Stimulated activated CD4-positive, alpha-beta T cell treated with anti-CD3 and anti-CD28 coated beads, Interleukin-2, amount 100 ng/mL, for 48 hours (primary cell): ENCODE data around the gene OTP.

Source experiments
- DNase-seq, 2 donors: peaks; one replicate each; pipeline ENCODE4 v3.0.0-alpha.2; 2020

Gene OTP

DNA sequence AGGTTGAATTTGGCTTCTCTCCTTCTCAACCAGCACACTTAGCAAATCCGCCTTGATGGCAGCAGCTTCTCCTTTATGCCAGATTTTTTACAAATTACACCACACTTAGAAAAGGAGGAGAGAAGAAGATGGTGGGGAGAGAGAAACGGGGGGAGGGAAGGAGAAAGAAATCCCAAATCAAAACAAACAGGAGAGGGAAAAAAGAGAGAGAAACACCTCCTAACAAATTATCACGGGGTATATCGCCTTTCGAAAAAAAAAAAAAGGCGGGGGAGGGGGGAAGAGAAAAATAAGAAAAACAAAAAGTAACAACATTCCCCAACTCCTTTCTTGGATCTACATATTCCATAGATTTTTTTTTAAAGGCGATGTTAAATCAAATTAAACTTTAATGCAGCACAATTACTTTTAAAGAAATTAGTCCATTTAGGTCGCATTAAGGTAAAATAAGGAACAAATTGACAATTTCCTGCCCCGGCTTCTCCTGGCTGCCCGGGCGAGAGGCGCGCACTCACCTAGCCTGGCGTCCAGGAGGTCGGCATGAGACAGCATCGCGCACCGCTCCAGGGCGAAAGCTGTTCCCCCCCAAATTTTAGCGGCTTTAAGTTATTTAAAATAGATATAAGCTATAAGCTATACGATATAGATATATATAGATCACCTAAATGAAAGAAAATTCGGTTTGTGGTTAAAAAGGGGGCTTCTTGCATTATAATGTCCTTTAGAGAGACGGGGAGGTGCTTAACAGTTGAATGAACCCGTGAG lies at the start of gene OTP:
OTP (minus strand) TSS at position 716 of the 765 bp plus-strand sequence; CDS start at position 552, 164 bp downstream.
- no peak for DNase-seq

DNA sequence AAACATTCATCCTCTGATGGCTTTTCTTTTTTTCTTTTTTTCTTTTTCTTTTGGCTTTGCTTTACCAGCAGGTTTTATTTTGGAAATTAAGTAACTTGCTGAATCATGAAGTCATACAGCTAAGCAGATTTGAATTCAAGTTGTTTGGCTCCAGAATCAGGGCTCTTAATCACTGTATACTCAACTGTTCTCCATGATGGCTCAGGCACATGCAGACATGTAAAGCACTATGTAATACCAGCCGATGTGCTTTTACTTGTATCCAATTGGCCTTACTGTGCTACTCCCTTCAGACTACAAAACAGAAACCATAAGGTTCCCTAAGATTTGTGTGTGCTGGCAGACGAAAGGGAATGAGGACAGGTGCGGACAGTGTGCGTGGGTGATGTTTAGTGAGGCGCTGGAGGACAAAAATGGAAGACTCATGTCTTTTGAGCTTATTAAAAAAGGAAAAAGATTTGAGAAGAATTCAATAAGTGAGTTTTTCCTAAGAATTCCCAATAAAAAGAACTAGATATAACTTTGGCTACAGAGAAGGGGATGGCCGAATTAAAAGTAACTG lies 44.7 kb upstream of the OTP start:
- DNase-seq: no peak

DNA sequence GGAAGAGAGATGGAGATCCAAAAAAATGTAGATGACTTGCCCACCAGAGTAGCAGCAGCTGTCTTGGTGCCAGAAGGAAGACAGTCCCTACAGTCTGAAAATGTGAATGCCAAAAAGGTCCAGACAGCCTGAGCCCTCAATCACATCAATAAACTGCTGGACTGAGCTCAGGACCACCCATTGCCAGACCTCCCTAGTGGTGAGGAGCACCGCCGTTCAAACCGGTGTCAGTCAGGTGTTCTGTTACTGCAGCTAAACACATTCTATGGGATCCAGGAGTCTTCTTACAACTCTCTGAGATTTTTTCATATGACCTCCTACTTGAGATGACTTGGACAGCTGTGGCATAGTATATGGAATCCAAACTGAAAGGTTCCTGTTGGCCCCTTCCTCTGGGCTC lies 32.0 kb upstream of the OTP start:
- no peak for DNase-seq

DNA sequence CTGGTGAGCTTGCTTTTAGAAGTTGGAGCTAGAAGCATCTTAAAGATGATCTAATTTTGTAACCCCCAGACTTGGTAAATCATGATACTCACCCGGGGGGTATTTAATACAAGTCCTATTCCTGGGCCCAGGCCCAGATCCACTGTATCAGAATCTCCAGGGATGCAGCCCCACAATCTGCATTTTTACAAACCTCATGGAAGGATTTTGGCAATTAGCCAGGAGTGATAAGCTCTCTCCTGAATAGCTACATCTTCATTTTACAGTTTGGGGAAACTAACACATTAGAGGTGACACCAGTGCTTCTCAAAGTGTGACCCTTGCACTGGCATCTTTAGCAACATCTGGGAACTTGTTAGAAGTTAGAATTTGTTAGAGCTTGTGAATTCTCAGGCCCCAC lies 31.2 kb upstream of the OTP start:
- no peak for DNase-seq

DNA sequence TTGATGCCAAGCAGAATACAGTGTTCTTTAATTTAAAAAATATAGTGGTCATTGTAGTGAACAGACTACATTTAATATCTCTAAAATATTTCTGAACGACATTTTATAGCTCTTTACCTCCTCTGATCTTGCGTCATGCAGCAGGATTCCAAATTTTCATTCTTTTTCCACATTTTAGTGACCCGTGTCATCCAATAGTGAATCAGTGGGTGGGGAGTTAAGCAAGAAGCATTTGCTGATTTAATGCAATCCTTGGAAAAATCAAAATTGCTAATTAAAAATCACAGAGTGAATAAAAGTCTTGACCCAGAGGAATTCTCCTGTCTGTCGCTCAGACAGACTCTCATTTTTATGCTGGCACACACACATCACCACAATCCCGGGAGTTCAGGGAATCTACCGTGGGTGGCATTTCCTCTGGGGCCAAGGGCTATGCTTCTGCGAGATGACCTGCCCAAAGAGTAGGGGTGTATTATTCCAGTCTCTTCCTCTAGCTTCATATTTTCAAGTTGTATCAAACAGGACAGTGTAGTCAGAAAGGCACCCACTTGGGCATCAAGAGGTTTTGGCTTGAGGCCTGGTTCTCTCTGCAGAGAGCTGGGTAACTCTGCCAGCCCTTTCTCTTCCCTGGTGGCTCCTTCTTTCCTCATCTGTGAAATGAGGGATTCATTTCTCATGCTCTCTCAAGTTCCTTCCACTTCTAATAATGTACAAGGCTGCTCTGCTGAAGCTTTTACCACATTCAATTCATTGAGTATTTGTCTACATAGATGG lies 24.8 kb upstream of the OTP start:
- DNase-seq: no peak

DNA sequence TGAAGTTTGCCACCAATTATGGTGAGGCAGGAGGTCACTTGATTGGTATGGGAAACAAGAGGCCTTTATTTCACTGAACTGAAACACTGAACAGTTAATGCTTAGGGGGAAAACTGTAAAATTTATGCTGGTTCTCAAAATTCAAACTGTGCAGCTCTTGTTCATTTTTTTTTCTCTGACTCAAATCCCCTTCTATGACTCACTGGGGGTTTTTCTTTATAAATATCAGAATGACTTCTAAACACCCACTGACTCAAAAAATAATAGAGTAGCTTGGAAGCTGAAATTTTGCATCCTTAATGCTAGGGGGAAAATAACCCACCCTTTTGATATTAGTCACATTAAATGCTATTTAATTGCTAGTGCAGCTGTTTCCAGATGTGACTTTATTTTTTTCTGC lies 24.1 kb upstream of the OTP start:
- no peak for DNase-seq

DNA sequence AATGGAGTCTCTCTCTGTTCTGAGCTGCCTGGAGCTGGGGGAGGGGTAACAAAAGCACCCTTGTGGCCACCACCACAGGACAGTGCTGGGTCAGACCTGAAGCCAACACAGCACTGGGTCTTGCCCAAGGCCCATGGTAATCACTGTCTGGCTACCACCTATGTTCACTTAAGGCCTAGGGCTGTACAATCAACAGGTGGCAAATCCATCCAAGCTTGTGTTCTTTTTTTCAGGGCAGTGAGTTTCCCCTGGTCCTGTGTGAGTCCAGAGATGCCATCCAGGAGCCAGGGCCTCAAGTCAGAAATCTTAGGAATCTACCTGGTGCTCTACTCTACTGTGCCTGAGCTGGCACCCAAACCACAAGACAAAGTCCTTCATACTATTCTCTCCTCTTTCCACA lies 20.1 kb upstream of the OTP start:
- no peak for DNase-seq

DNA sequence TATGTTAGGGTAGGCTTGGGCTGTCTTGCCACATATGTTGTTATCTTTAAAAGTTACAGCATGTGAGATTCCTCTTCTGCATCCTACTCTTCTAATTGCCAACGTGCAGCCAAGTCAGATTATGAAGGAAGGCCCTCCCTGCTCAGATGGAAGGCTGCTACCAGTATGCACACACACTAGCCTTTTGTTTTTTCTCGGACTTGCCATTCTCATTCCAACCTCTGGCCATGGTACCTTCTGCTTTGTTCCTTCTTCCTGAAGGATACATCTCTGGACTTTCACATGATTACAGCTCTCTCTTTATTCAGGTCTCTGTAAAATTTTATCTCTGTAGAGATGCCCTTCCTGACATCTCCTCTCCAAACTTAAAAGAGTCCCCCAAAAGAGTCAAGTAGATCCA lies 12.8 kb upstream of the OTP start:
- no peak for DNase-seq

DNA sequence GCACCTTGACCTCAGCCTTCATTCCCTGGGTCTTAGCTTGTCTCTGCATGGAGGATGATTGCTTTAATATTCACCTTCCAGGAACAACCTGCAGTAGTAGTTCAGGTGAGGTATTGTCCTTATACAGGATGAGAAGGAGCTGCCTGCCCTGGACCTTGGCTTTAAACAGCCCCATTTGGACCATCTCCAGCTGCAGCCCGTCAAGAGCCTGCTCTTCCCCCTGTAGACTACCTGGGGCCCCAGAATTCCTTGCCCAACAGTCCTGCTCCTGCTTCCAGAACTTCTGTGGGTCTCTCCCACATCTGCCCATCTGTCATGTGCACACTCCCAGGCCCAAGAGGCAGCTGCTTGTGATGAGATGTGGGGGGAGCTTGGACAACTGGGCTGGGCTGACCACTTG lies 12.2 kb upstream of the OTP start:
- DNase-seq: no peak

DNA sequence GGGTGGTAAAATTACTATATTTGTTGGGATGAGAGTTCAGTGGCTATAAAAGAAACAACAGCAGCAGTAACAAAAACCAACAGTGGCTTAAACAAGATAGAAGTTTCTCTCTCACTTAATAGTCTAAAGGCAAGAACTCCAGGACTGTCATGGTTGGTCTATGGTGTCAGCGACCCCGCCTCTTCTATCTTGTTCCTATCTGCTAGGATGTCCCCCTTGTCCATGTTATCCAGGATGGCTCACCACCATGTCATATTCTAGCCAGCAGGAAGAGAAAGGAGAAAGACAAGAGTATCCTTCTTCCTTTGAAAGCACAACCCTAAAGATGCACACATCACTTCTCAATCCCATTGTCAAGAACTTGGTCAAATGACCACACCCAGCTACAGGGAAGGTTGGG lies 11.3 kb upstream of the OTP start:
- no peak for DNase-seq

DNA sequence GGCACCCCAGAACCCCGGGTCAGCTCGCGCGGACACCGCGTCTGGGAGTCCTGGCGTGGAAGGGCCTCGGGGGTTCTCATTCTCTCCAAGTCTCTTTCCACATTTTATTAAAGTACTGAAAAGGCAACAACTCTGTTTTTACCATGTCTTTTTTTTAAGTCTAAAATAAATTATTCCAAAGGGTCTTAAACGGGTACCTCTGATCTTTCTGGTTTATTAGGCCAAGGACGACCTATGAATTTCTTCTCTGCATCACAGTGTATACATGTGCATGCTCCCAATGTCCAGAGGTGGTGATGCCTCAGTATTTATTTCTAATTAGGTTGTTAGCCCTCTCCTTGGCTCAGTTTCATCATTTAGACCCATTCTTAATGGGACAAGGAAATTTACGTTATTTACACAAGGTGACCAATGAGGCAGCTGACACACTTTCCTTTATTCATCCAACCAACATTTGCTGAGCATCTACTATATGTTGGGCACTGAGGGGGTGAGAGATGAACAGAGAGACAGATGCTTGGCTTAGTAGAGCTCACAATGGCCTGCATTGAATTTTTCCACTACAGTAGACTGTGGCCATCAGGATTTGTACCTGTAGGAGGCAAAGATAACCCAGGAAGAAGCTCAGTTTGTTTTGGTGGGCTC lies 7.6 kb upstream of the OTP start:
- no peak for DNase-seq

DNA sequence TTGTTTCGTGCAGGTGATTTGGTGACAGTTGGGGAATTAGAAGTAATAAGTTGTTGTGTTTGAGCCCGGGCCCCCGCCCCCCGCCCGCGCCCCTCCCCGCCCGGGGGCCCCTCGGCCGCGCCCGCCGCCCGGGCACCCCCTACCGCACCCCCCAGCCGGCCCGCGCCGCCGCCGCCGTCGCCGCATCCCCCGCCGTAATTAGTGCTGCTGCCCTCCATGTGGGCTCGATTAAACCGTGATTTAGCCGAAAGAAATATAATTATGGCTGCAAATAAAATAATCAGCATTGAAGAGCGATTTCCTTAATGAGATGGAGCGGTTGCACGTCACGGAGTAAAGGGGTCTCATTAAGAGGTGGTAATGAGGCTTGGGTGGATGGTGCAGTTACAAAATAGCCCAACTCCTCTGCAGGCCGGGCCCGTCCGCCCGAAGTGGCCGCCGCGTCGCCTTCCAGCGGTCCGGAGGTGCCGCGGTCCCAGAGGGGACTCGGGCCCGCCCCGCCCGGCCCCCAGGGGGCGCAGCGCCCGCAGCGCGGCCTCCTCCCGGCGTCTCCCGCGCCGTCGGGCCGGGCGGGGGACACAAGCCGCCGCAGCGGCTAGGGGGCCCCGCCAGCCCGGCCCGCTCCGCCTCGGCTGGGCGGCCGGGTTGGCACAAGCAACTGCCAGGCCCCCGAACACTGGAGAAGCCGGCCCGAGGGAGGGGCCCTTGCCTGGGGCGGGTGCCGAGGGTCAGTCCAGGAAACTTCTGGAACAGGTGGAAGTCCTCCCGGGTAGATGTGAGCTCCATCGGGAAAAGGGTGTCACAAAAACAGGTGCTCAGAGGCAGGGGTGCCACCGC lies 6.9 kb upstream of the OTP start:
- peak in 1 of 2 donors; percentile 56 for DNase-seq

DNA sequence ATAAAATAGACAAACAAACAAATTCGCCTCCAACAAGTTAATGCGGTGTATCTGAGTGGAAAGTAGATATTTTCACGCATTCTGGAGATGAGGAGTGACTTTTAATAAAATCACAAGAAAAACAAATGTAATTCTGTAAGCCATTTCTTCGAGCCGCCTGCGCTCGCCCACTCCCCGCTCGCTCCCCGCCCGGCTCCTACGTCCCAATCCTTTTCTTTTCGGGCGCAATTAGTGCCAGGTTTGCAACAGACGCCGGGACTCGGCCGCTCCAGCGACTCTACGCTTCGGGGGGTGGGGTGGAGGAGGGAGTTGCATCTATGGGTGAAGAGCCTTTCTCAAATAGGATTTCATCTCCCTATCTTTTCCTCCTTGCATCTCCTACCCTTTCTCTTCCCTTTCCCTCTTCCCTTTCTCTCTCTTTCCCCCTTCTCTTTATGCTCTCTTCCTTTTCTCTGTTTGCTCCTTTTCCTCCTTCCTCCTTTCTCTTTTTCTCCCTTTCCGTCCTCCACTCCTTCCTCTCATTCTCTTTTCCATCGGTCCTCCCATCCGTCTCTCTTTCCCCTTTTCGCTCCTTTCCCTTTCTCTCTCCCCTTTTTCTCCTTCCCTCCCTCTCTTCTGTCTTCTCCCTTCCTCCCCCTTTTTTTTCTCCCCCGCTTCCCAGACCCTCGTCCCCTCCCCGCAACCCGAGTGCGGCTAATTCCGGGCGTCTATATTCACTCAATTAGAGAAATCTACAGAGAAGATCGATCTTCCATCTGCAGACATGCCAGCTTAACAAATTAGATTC lies 6.1 kb upstream of the OTP start:
- DNase-seq: no peak

DNA sequence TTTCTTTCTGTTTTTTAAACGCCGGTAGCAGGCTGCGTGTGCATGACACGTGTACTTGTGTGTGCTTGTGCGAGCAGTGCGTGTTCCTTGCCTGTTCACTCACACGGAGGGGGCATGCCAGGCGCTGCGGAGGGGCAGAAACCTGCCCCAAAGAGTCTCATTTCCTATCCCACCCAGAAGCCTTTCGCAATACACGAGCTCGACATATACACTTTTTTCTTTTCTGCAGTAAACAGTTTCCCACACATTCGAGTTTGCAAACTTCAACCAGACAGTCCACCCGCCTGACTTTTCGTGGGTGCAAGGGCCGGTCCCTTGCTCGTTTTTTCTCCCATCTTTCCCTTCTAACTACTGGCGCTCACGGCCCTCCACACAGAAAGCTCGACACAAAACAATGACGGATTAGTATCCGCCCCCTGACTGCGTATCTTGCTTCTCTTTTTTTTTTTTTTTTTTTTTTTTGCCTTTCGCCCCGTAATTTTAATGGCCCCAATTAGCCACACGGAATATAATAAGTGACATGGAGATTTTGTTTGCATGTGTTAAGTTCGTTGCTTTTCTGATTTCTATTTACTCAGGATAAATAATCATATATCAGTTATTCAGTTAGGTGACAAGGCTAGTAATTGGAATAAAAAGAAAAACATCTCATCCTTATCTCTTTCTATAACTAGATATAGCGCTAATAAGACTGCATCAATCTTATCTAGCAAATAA lies 5.3 kb upstream of the OTP start:
- DNase-seq: no peak

DNA sequence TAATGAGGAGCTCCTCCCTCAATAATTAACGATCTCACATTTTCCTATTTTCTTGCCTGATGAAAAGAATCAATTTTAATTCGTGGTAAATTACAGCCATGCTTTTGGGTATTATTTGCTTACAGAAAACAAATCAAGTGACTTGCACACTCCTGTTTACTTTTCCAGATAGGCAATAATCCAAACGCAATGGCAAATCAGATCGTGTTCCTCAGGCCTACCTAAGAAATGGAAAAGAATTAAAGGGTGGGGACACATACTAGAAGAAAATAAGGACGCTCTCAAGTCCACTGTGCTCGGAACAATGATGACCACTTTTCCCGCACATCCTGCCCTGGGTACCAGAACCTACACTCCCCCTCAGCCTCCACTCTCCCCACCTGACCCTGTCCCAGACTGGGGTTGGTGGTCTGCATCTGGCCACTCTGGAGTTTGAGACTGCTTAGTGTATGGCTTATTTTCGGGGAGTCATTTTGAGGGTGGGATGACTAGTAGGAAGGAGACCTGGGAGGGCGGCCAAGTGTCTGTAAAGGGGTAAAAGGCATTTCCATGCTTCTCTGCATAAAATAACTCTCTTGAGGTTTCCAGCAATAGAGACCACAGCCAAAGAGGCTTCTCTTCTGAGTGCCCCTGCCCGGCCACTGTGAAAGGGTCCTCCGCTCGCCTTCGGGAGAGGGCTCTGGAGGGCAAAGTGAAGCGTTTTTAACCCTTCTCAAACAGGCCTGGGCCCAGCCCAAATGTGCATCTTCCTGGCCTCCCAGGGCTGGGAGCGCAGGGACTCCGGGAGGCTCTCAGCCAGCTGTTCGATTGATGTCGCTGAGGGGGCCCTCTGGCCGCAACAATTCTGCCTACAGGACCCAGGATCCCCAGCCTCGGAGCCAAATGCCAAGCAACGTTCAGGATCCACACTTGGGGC lies 4.5 kb upstream of the OTP start:
- no peak for DNase-seq

DNA sequence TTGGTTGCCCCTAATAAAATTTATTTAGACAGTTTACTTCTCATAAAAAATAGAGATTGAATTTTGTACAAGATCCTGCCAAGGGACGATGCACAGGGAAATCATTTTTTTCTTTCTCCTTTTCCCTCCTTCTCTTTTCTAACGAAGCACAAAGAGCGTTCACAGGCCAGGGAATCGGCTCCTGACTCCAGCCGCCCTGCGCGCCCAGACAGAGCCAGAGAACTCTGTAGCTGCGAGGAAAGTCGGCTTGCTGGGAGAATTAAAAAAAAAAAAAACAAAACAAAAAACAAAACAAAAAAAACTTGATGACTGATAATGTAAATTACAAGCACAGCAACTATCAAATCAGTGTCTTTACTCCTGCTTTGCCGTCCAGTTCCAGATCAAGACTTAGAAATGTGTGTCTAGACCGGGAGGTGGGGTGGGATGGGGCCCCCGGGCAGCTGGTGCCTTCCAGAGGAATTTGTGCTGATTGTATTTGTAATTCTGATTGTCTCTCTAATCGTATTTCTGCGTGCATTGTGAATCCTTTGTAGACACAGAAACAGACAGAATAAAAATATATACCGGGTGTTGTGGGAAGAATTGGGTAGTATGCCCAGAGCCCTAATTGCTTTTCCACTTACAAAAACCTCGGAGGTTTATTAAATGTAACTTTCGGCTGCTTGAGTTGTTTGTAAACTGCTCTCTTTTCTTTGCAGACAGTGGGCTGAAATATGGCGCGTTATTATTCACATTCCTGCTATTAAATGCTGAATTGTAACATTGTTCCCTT lies 3.6 kb upstream of the OTP start:
- no peak for DNase-seq

DNA sequence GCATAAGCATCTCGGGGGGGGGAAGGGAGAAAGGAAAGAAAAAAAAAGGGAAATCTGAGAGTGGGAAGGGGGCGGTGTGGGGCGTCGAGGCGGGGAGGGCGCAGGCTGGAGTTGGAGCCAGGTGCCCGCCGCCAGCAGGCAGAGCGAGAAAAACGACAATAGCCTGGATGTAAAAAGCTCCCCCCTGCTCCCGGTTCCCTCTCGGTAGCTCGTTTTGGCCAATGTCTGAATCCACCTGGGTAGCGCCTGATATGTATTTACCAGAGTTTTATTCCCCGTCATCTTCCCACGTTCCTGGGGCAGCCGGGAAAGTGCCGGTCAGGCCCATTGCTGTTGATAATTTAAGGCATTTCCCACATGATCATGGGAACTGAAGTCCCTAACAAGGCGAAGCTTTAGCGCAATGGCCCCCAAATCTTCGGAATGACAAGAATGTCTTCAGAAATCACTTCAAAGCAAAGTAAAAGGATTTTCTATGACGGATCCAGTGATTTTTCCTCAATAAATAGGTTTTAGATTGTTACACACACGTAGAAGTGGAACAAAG lies 3.0 kb upstream of the OTP start:
- no peak for DNase-seq

DNA sequence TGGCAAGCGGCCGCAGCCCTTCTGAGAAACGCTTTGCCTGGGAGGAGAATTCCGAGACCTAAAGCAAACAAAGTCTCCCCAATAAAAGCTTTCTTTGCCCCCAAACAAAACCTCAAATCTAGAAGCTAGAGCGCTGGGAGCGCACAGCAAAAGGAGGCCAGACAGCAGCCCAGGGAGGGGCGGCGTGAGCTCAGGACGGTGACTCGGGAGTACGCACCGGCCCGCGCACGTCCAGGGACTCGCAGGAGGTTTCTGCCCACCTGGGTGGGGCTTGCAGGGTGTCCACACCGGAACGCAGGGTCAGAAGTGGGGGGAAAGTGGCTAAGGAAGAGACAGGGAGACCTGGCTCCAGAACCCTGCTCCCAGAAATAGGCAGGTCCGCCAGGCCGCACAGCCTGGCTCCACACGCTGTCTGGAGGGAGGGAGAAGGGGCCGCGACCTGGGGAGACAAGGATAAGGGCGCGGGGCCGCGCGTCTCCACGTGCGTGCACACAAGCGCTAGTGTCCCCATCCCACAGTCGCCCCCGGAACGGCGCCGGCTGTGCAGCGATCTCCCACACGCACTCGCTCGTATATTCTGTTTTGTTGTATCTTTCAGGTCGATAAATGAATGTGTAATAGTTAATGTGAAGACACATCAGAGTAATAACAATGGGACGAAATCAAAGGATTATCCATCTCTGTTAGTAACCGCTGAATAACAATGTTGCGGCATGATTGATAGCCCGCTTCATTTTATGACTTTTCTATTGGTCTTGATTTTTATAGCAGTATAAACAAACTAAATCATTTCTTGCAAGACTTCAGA lies 2.3 kb upstream of the OTP start:
- no peak for DNase-seq
